Dedifferentiated amniotic fluid mesenchymal stem cell (primary cell): Measurements from ENCODE around the gene GSG1L2.

Experiments used
- DNase-seq: peaks from one replicate; pipeline ENCODE4 v3.0.0-alpha.2; 2016; ENCODE audit errors: extremely low spot score

GSG1L2 gene

DNA sequence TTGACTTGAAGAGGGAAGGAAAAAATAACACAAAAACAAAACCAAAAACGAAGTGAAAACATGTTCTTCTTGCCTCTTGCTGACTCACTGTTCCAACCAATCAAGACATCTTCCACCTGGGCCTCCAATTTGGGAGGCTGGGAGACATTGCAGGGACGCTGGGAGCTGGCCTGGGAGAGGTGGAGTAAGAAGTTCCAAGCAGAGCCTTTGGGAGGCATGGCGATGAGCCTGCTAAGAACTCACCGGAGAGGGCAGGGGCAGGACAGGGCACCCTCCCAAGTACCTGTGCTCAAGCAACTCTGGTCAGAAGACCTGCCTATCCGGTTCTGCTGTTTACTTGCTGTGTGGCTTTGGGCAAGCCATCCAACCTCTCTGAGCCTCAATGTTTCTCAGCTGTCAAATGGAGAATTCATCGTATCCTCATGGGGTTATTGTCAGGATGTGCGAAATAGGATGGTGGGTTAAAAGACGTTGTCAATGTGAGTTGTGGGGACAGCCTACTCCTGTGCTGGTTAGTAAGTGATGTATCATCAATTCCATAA is 3.0 kb upstream of the GSG1L2 start:
- no peak for DNase-seq

DNA sequence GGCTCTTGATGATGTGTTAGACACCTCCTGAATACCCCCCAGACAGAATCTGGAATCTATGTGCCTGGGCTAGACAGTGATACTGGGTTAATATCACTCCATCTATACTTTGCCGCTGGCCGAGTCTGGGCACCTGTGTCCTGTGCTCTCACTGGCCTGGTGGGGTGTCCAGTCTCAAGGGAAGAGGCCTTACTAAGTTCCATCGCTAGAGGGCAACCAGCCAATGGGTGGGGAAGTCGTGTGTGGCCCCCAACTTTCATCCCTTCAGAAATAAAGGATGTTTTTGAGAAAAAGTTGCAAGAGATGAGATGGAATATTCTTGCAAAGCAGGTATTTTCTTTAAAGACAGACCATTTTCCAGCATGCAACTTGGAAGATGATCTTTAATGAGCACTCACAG is 2.2 kb upstream of the GSG1L2 start:
- no peak for DNase-seq

DNA sequence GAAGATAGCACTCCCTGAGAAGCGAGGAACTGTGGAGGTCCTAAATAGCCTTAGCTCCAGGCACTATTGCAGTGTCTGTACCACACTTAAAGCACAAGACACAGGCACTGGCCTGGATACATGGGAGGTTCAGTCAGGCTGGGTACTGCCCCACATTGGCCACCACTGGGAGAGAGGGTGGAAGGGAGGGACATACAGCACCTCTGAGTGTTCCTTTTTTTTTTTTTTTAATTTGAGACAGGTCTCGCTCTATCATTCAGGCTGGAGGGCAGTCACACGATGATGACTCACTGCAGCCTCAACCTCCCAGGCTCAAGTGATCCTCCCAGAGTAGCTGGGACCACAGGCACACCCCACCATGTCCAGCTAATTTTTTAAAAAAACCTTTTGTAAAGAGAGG is 1.4 kb downstream of the GSG1L2 start:
- no peak for DNase-seq

DNA sequence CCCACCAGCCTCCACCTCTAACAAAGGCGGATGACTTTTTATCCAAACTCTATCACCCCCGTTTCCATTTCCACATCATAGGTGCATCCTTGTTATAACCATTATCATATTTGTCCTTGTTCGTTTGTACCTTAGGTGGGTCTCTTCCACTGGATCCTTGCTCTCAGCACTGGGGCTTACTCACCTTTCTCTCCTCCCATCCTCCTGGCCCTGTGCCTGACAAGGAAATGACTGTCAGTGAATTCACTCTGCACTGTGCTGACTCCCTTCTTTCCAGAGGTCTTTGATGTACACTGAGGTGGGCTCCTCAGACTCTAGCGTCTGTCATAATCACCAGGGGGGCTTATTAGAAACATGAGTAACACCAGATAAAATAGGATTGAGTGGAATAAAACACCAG is 3.1 kb downstream of the GSG1L2 start:
- DNase-seq, result no peak

DNA sequence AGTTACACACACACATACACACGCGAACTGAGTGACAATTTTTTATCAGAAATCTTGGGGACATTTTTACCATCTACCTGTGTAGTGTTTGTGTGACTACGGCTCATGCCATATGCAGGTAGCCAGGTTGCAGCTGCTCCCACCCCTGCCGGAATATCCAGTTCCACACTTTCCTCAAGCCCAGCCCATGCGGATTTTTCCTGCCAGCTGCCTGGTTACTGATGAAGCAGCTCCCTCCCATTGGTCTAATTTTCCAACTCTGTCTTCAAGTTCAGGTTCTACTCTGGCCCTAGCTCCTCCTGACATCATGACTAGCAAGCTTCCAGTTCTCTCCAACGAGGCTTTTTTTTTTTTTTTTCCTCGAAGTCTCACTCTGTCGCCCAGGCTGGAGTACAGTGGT is 4.8 kb downstream of the GSG1L2 start:
- DNase-seq, result no peak

DNA sequence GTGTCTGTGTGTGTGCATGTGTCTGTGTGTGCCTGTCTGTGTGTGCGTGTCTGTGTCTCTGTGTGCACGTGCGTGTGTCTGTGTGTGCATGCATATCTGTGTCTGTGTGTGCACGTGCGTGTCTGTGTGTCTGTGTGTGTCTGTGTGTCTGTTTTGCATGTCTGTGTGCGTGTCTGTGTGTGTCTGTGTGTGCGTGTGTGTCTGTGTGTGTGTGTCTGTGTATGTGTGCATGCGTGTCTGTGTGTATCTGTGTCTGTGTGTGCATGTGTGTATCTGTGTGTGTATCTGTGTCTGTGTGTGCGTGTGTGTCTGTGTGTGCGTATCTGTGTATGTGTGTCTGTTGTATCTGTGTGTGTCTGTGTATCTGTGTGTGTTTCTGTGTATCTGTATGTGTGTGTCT is 5.4 kb downstream of the GSG1L2 start:
- DNase-seq, result no peak

DNA sequence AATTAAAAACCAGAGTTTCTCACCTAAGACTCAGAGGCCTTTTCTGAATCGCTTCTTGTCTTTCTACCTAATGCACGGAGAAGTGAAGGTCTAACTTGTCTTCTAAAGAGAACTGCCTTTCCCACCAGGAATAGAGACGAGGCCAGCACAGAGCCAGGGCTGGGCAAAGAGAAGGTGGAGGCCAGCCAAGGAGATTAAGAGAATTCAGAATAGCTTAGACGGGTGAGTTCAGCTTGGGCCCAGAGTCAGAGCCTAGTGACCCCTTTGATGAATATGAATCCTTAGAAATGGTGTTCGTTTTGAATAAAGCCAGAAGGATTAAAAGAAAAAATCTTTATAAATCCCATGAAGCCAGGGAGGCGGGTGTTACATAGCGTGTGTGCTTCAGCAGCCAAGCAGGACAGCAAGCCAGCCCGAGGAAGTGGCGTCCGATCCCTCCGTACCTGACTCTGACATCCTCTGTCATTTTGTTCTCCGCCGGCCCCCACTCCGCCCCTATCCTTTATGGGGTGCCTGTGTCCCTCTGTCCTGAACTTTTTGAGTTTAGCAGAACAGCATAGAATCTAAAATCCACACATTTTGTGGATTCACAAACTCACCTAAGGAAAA is 7.4 kb downstream of the GSG1L2 start:
- DNase-seq, result no peak

DNA sequence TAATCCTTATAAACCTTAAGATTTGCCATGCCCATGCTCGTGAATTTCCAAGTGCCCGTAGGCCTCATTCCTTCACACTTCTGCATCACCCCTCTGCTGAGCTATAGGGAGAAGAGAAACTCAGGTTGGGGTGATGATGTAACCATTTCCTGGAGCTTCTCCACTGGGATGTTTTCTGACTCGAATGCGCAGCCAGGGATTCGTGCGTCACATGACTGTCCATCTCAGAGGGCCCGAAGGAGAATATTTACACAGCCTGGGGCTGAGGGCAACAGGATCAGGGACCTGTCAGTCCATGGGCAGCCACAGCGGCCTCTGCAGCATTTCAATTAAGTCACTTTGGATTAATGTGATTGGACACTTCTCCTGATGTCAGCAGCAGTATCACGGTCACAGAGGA is 8.7 kb downstream of the GSG1L2 start:
- DNase-seq, result no peak

DNA sequence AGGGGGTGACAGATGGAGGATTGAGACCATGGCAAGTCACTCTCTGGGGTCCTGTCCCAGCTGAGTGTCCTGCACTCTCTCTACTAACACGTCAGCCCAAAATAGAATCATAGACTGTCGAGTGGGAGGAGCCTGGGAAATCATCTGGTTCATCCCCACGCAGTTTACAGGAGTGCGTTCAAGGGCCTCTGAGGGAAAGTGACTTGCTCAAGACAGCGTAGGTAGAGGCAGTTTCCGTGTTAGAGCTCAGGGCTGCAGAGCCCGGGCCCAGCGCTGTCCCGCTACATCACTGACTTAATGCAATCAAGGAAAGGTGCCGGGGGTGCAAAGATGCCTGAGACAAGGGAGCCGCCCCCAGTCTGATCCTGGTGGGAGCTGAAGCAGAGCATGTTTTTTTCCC is 10.3 kb downstream of the GSG1L2 start:
- DNase-seq, result no peak

DNA sequence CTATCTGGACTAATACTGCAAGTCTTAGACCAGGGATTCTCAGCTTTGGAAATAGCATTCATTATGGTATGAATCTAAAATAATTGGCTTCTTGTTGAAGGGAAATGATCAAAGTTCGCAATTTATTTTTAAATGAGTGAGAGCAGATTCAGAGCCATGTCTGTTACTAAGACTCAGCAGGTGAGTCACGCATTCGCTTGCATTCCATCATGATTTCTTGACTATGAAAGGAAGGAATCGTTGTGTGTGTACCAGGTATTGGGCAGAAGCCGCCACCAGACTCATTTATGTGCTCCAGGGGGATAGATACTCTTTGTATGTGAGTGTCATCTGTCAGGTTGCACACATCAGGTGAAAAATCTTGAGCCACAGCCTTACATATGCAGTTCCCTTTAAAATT is 10.8 kb downstream of the GSG1L2 start:
- DNase-seq, result no peak

DNA sequence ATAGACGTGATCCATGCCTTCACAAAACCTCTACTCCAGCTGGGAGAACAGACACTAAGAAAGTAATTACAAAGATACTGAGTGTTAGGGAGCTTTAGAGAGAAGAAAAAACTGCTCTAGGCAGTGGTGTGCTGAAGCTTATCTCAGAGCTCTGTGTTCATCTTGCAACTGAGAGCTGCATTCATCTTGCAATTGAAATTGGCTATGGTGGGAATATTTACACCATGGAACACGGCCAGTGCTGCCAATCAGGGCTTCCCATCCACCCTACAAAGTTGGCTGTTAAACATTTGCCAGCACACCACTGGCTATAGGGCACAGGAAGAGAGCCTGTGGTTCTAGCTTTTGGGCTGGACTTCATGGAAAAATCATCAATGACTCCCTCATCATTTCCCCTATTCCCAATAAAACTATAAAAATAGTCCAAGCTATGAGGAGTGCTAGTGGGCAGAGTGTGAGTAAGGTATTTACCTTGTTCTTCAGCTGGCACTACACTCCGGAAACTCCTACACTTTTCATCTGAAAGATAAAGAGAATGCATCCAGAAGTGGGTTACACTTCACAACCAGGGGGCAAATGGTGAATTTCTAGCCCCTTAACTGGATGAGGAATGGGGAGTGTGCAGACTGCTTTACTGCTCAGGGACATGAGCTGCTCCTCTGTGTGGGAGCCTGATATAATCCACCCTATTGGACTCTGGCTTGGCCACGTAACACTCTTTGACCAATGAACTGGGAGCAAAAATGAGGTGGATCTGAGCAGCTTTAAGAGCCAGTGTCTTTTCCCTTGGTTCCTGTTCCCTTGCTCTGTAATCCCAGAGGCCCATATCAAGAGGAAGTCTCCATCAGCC is 11.6 kb downstream of the GSG1L2 start:
- DNase-seq, result no peak

DNA sequence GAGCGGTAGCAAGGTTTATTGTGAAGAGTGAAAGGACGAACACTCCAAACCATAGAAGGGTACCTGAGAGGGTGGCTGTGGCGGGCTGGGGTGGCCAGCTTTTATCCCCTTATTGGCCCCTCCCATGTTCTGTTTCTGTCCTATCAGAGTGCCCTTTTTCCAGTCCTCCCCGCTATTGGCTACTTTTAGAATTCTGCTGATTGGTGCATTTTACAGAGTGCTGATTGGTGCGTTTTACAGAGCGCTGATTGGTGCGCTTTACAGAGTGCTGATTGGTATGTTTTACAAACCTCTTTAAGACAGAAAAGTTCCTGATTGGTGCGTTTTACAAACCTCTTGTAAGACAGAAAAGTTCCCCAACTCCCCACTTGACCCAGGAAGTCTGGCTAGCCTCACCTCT is 12.5 kb downstream of the GSG1L2 start:
- DNase-seq, result no peak

DNA sequence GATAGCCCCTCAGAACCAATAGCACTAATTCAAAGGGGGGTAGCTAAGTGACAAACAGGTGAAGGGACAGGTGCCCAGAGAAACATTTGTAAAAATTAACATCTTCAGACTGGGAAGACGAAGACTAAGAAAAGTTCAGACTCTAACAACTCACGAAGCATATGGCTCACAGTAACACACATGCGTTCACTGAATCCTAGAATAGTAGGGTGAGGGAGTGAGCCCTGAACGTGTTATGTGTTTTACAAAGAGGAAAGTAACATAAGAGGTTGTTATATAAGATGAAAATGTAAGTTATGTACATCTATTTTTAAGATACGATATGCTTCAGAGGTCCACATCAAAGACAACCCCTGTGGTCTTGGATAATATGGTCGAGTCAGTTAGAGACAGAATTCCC is 15.2 kb downstream of the GSG1L2 start:
- no peak for DNase-seq

DNA sequence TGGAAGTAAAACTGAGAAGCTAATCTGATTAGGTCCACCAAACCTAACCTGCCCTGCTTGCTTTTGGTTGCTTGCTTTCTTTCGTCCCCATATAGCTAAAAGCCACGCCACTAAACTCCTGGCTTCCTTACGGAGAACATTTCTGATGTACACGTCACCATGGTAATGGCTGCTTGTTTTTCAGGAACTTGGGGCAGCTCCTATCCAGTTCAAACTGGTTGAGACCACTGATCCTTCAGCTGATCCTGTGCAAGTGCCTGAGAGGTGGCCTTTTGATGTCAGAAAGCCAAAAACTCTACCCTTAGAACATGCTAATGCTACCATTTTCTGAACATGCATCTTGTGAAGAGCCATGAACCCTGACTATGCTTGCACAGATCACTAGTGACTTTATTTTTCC is 16.1 kb downstream of the GSG1L2 start:
- DNase-seq, result no peak

DNA sequence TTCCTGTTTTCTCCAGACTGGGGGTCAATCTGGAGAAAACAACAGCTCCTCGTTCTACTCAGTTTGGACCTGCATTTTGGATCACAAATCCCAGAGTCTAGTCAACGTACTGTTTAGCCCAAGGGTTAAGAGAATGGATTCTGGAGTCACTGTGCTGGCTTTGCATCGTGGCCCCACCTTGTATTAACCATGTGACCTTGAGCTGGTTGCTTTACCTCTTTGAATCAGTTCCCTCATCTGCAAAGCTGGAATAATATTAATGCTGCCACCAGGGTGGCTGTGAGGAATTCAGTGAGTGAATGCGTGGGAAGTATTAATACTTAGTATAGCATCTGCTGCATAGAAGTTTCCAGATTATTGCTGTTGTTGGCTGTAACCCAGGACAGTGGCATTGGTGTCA is 19.2 kb downstream of the GSG1L2 start:
- DNase-seq, result no peak

DNA sequence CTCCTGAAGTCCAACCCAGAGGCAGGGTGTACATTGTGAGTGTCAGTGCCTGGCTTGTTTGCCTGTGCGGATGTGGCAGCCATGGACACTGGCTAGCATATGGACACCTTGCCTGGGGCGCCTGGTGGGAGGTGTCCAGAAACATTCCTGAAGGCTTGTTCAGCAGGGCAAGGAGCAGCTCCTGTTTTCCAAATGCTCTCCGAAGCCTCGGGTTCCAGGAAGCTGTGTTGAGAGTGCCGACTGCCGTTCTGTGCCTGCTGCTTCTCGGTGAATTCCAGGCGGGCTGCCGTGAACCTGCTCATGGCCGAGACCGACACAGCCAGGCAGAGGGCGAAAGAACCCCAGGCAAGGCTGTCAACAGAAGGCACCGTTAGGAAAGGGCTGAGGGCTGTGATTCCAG is 19.6 kb downstream of the GSG1L2 start:
- no peak for DNase-seq

DNA sequence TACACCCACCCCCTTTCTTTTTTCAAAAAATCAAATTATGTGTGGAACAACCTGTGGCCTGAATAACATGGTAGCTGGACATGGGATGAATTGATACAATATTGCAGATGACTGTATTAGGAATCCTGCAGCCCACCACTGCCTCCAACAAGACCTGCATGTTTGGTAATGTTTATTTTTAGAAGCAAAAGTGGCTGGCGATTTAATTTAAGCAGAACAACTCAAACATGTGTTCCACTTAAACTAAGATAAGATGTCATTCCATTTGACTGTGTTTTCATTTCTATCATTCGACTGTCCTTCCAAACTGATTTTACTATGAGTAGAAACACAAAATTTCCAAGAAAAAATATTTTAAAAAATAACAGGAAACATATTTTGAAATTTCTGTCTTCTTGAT is 20.4 kb downstream of the GSG1L2 start:
- no peak for DNase-seq

DNA sequence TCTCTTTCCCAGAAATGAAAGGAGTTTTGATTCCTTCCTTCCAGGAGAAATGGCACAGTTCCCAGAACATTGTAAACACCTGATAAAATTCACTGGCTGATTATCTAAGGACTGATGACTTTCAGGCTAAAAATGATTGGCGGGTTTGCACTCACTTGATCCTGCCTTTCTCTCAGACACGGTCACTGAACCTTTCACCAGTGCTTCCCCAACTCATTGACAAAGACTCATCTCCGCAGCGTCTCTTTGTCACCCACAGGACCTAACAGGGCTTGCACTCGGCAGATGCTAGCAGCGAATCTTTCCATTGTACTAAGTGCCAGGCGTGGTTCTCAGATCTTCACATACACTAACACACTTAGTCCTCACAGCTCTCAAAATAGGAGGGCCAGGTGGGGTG is 23.2 kb downstream of the GSG1L2 start:
- DNase-seq, result no peak

DNA sequence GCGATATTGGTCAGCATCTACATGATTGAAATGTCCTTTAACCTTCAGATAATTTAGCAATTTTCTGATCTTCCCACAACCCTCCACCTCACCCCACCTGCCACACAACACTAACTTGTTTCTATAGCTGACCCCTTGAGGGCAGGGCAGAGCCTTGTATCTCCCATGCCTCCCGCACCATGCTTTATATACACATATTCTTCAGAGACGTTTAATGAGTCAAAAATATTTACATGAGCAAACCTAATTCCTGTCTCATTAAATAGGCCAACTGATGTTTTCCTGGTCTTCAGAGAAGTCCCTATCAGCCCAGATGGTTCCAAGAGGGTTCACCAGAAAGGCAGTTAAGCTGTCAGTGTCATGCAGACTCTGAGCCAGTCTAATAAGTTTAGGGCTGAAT is 23.9 kb downstream of the GSG1L2 start:
- no peak for DNase-seq

DNA sequence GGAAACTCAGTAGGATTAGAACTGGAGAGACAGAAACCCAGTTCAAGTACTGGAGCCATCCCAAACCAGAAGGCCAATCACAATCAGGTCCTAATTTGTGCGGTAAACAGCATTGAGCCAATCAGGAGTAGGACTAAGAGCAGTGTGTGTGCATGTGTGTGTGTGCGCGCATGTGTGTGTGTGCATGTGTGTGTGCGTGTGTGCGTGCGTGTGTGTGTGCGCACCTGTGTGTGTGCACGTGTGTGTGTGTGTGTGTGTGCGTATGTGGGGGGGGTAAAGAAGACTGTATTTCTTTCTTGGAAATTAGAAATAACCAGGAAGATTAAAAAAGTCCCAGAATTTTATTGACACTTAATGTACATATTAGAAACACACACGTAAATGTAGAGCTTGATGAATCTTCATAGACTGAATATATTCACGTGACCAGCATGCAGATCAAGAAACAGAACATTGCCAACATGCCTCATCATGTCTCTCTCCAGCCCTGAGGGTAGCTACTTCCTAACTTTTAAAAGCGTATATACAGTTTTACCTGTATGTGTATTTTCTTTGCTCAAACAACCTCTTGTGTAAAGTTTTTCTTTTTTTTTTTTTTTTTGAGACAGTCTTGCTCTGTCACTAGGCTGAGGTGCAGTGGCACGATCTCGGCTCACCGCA is 29.6 kb downstream of the GSG1L2 start:
- no peak for DNase-seq

DNA sequence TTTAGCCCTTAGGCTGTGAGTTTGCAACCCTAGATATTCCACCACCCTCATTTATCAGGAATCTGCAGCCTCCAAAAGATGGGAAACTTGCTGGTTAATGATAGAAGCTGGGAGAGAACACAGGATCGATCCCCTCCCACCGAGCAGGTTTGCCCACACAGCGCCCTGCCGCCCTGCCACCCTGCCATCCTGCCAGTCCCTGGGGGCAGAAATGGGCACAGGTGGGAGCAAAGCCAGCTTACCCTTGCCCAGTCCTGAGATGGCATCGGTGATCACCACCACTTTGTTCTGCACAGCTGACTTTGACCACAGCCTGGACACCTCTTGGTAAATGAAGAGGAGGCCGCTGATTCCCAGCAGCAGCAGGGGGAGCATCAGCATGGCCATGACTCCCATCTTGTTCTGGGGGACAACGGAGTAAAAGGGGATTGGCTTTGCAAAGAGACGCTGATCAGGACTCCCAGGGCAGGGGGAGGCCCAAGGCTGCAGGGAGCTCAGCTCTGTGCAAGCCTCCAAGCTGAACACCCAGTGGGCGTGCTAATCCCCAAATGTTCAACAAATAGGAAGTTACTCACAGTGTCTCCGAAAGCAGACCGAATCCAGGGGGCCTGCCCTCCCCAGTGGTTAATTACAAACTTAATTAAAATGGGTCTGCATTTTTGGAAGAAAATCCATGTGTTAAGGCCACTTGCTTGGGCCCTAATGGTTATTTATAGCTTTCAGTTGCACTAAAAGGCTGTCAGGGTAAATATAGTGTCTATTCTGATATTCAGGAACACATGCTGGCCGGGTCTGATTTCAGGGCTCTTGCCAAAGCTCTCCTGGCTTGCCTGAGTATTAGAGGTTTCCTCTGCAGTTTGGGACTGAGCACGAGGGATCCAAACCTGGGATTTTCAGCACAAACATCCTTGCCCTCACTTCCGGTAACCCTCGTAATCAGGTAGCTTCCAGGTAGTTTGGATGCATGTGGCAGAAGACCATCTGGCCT is 30.7 kb downstream of the GSG1L2 start, which contains the start of gene DHRS7C:
Gene DHRS7C, minus strand, starts transcription at position 704 of the 988 bp plus-strand sequence. Its CDS starts 308 bp downstream, at position 396.
- no peak for DNase-seq

DNA sequence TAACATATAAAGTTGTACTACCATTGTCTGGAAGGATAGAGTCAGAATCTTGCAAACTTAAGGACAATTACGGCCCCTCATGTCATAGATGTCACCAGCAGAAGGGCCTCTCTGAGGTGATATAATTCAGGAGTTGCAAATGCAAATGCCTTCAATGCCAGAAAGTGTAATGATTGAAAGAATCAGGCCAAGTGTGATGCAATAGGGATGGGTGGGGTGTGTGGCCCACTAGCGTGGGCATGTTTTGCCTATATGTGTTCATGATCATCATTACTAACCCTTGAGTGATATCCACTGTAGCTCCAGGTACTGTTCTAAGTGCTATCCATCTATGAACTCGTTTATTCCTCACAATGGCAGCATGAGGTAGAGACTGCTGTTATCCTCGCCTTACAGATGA is 31.6 kb downstream of the GSG1L2 start:
- DNase-seq, result no peak
